SK-N-SH treated with all-trans-retinoic acid at 6 μM for 48 hours (cell line): ENCODE measurements around the gene TINAGL1.

ENCODE experiments used
- ARNTL ChIP-seq: fragments of 450-650 bp; formaldehyde crosslinking; IDR thresholded peaks from 2 replicates; pipeline ENCODE4 v1.5.0; 2020; ENCODE audit warnings: low read depth, mild to moderate bottlenecking, moderate library complexity, borderline replicate concordance
- BACH2 ChIP-seq: fragments of 250-450 bp; sonication (Bioruptor Pico); IDR thresholded peaks from 2 replicates; pipeline ENCODE4 v1.9.0; 2021; ENCODE audit warnings: mild to moderate bottlenecking, borderline replicate concordance
- CSDC2 ChIP-seq: fragments of 250-450 bp; sonication (Bioruptor Pico); IDR thresholded peaks from 2 replicates; pipeline ENCODE4 v1.5.0; 2020; ENCODE audit warnings: mild to moderate bottlenecking, moderate library complexity
- GLIS3 ChIP-seq: fragments of 250-450 bp; sonication (Bioruptor Pico); IDR thresholded peaks from 2 replicates; pipeline ENCODE4 v1.5.0; 2020; ENCODE audit warnings: mild to moderate bottlenecking, moderate library complexity
- ISL1 ChIP-seq: fragments of 250-450 bp; sonication (Bioruptor Pico); IDR thresholded peaks from 2 replicates; pipeline ENCODE4 v2.1.2; 2022; ENCODE audit warnings: mild to moderate bottlenecking, moderate library complexity
- POU6F1 ChIP-seq: fragments of 250-450 bp; sonication (Bioruptor Pico); IDR thresholded peaks from 2 replicates; pipeline ENCODE4 v1.8.0; 2021; ENCODE audit warnings: low read depth, mild to moderate bottlenecking, moderate library complexity, borderline replicate concordance
- PPARA ChIP-seq: fragments of 250-450 bp; sonication (Bioruptor Pico); IDR thresholded peaks from 2 replicates; pipeline ENCODE4 v1.5.0; 2020; ENCODE audit warnings: mild to moderate bottlenecking, borderline replicate concordance
- SNAI2 ChIP-seq: fragments of 250-450 bp; sonication (Bioruptor Pico); IDR thresholded peaks from 2 replicates; pipeline ENCODE4 v1.5.0; 2020; ENCODE audit warnings: mild to moderate bottlenecking, moderate library complexity
- TCF4 ChIP-seq: fragments of 250-450 bp; sonication (Bioruptor Pico); IDR thresholded peaks from 2 replicates; pipeline ENCODE4 v1.8.0; 2021; ENCODE audit warnings: mild to moderate bottlenecking, moderate library complexity, borderline replicate concordance
- TSHZ2 ChIP-seq: fragments of 250-450 bp; sonication (Bioruptor Pico); IDR thresholded peaks from 2 replicates; pipeline ENCODE4 v1.5.0; 2020; ENCODE audit warnings: mild to moderate bottlenecking, moderate library complexity
- ZFP3 ChIP-seq: fragments of 250-450 bp; sonication (Bioruptor Pico); IDR thresholded peaks from 2 replicates; pipeline ENCODE4 v1.5.0; 2020; ENCODE audit warnings: mild to moderate bottlenecking, moderate library complexity
- ZFP30 ChIP-seq: fragments of 450-650 bp; formaldehyde crosslinking; IDR thresholded peaks from 2 replicates; pipeline ENCODE4 v1.5.0; 2022; ENCODE audit warnings: mild to moderate bottlenecking, moderate library complexity
- ZNF565 ChIP-seq: fragments of 450-650 bp; formaldehyde crosslinking; conservative IDR thresholded peaks from 2 replicates; pipeline ENCODE4 v1.5.0; 2020; ENCODE audit warnings: low read depth, mild to moderate bottlenecking, moderate library complexity

GRCh38 chr1:31577515-31578192 is 1.3 kb downstream of the TINAGL1 start:
- TF ChIP-seq SNAI2 (CRISPR knock-in tag) (no peak), TCF4 (CRISPR knock-in tag) (no peak), ISL1 (CRISPR knock-in tag) (peak; percentile 44; the same call in 1 of the 2 replicates), ZNF565 (no peak), TSHZ2 (no peak), ZFP3 (no peak), GLIS3 (CRISPR knock-in tag) (no peak), ARNTL (CRISPR knock-in tag) (no peak), PPARA (no peak), ZFP30 (CRISPR knock-in tag) (no peak), POU6F1 (CRISPR knock-in tag) (no peak), CSDC2 (CRISPR knock-in tag) (no peak), BACH2 (CRISPR knock-in tag) (no peak)
